ENCODE data around the gene BPIFB3.

- TF ChIP-seq, protein P1, sequence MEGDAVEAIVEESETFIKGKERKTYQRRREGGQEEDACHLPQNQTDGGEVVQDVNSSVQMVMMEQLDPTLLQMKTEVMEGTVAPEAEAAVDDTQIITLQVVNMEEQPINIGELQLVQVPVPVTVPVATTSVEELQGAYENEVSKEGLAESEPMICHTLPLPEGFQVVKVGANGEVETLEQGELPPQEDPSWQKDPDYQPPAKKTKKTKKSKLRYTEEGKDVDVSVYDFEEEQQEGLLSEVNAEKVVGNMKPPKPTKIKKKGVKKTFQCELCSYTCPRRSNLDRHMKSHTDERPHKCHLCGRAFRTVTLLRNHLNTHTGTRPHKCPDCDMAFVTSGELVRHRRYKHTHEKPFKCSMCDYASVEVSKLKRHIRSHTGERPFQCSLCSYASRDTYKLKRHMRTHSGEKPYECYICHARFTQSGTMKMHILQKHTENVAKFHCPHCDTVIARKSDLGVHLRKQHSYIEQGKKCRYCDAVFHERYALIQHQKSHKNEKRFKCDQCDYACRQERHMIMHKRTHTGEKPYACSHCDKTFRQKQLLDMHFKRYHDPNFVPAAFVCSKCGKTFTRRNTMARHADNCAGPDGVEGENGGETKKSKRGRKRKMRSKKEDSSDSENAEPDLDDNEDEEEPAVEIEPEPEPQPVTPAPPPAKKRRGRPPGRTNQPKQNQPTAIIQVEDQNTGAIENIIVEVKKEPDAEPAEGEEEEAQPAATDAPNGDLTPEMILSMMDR (conservative IDR thresholded peaks at IDR 0.05) = no peak
- TF ChIP-seq ZFX (IDR thresholded peaks at IDR 0.05) = no peak
Observed at GRCh38 chr20:33053291-33054106, at the start of gene BPIFB3.
